Measurements from ENCODE around the gene CNTN4.

- TF ChIP-seq CTCF (IDR thresholded peaks at IDR 0.05) (no peak), EP300 (IDR thresholded peaks at IDR 0.05) (no peak)
These were observed 505.1 kb downstream of the CNTN4 start for GRCh38 chr3:2603692-2604289.

Measured in ovary (tissue), 3 donors.